ENCODE measurements around the gene ATG10. TPM values are rescaled to one million over a fixed set of nuclear protein-coding genes. Genes with fewer than 3 reads are reported as not detected.

ATG10 gene
- total and polyA plus RNA-seq, 2 of the 13 experiments (the other 11 are each of a cell fraction or from before 2014, with no cell fraction given), result 2.0 to 5.7 TPM

DNA sequence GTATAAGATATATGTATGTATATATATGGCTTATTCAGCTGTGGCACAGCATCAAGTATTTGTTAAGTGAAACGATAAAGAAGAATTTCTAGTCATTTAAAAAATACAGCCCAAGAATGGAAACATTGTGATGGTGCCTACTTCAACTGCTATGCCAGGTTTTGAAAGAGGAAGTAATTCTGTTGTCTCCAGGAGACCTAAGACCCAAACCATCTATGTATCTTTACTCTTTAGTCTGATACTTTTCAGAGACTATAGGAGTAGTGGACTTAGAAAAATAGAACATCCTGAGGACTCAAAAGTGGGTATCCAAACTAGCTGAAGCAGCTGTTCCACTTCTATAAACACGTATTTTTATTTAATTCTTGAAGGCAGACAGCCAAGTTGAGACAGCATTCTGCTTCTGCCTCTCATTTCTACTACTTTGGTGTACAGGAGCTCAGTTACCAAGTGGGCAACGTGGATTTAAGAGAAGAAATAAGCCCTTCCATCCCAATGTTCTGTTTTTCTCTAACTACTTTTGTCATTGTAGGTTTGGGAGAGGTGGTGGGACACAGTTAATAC lies 195.6 kb downstream of the ATG10 start:
- Histone ChIP-seq H4K20me1 (ENCODE audit: insufficient read depth, low read length) (no peaks in the 10 kb centered on the region), H3K4me2 (ENCODE audit: low read depth, low read length) (no peak overlapping the region), H3K36me3 (replicated peaks in 1 of 2; ENCODE audit: control insufficient read depth in 1 of 2, insufficient read depth in 2 of 2, low read length in 2 of 2) (no peaks in the 10 kb centered on the region), H3K9ac (ENCODE audit: insufficient read depth, low read depth, low read length) (no peak overlapping the region), H3K27me3 (ENCODE audit: control insufficient read depth in 1 of 2, insufficient read depth in 2 of 2, low read length in 2 of 2) (no peaks in the 10 kb centered on the region), H3K4me1 (ENCODE audit: insufficient read depth, low read length) (peaks cover 14% of the 10 kb centered on the region), H2AFZ (ENCODE audit: low read length) (no peak overlapping the region), H3K79me2 (ENCODE audit: insufficient read depth, low read length) (no peaks in the 10 kb centered on the region), H3K9me3 (ENCODE audit: low read length) (no peaks in the 10 kb centered on the region), H3K4me3 (replicated peaks in 1 of 3; ENCODE audit: insufficient read depth in 1 of 3, low read depth in 2 of 3, low read length in 3 of 3) (no peak overlapping the region), H3K27ac (ENCODE audit: extremely low read length, insufficient read depth, low read length) (no peak overlapping the region)
- no peak for FAIRE-seq
- ATAC-seq, result no peak
- ChIA-PET CTCF (ENCODE audit: low intra/inter-chr PET ratio, low total read pairs) (no interaction called here), POLR2A (no interaction called here)
- WGBS (ENCODE audit: low lambda C conversion rate), result 32% methylated on average over 3 of the region's 3 CpGs
- BruUV-seq (replicated peaks), result no TSS peak
- intact Hi-C loops (cut with micrococcal nuclease; ENCODE audit: unreplicated experiment), result loop anchor here (2.0 to 10.0 kb wide), 5 partner anchors 143 to 533 kb away; partner anchors contain the start of gene ATG10
- in situ Hi-C loops (cut with HindIII; ENCODE audit: extremely low pct_ligation_motif_present, low pct_unique_long_range_greater_than_20kb), result loop anchor here (10.0 kb wide), 1 partner anchor 743 kb away; no protein-coding TSS in a partner anchor
- TF ChIP-seq ZNF768 (CRISPR knock-in tag; IDR thresholded peaks at IDR 0.05), result no peak
- TF ChIP-seq ZNF251 (CRISPR knock-in tag; IDR thresholded peaks at IDR 0.05), result no peak
- no peak for TF ChIP-seq ZNF350 (CRISPR knock-in tag; IDR thresholded peaks at IDR 0.05; ENCODE audit: borderline replicate concordance, low read depth)
- TF ChIP-seq XRCC5 (optimal IDR thresholded peaks at IDR 0.05; ENCODE audit: low read length), result no peak
- no peak for TF ChIP-seq HOXA9 (CRISPR knock-in tag; IDR thresholded peaks at IDR 0.05; ENCODE audit: borderline replicate concordance)
- no peak for TF ChIP-seq PHF5A (CRISPR knock-in tag; IDR thresholded peaks at IDR 0.05; ENCODE audit: low read depth, unreplicated experiment)
- TF ChIP-seq ZNF382 (CRISPR knock-in tag; IDR thresholded peaks at IDR 0.05; ENCODE audit: borderline replicate concordance), result no peak
- DNase-seq (ENCODE audit: low spot score), result no peak

DNA sequence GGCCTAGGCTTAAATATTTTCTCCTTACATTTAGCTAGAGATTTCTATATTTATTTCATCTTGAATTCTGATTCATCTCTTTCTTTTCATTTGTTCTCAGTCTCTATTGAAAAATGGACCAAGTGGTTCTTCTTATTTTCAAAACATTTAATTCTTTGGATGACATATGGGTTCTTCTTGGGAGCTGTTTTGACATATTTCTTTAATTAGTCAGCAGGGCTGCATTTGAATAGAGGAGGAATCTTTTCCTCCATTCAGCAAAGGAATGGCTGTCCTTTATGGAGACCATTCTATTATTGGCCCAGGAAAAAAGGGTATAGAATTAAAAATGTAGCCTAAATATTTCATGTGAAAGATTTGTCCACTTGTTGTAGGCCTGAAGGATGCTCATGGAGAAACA lies 196.5 kb downstream of the ATG10 start:
- Histone ChIP-seq H3K4me1 (ENCODE audit: insufficient read depth, low read length) (peaks cover 14% of the 10 kb centered on the region), H2AFZ (ENCODE audit: low read length) (no peak overlapping the region), H3K27ac (ENCODE audit: extremely low read length, insufficient read depth, low read length) (no peak overlapping the region), H3K27me3 (ENCODE audit: control insufficient read depth in 1 of 2, insufficient read depth in 2 of 2, low read length in 2 of 2) (no peaks in the 10 kb centered on the region), H4K20me1 (ENCODE audit: insufficient read depth, low read length) (no peaks in the 10 kb centered on the region), H3K79me2 (ENCODE audit: insufficient read depth, low read length) (no peaks in the 10 kb centered on the region), H3K36me3 (replicated peaks in 1 of 2; ENCODE audit: control insufficient read depth in 1 of 2, insufficient read depth in 2 of 2, low read length in 2 of 2) (no peaks in the 10 kb centered on the region), H3K4me2 (ENCODE audit: low read depth, low read length) (no peak overlapping the region), H3K9ac (ENCODE audit: insufficient read depth, low read depth, low read length) (no peak overlapping the region), H3K4me3 (replicated peaks in 1 of 3; ENCODE audit: insufficient read depth in 1 of 3, low read depth in 2 of 3, low read length in 3 of 3) (no peak overlapping the region), H3K9me3 (ENCODE audit: low read length) (no peaks in the 10 kb centered on the region)
- no TSS peak for BruUV-seq (replicated peaks)
- in situ Hi-C loops (cut with HindIII; ENCODE audit: extremely low pct_ligation_motif_present, low pct_unique_long_range_greater_than_20kb), result loop anchor here (10.0 kb wide), 1 partner anchor 743 kb away; no protein-coding TSS in a partner anchor
- POLR2A ChIA-PET, result no interaction called here
- FAIRE-seq (no peak), ATAC-seq (no peak), DNase-seq (ENCODE audit: low spot score) (no peak)
- intact Hi-C loops (cut with micrococcal nuclease; ENCODE audit: unreplicated experiment), result loop anchor here (5.0 to 10.0 kb wide), 3 partner anchors 143 to 533 kb away; no protein-coding TSS in a partner anchor
- CTCF ChIA-PET (ENCODE audit: low intra/inter-chr PET ratio, low total read pairs), result no interaction called here
- no peak for TF ChIP-seq RFXAP (CRISPR knock-in tag; IDR thresholded peaks at IDR 0.05; ENCODE audit: borderline replicate concordance)
- TF ChIP-seq, protein P1, sequence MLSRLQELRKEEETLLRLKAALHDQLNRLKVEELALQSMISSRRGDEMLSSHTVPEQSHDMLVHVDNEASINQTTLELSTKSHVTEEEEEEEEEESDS (CRISPR knock-in tag; IDR thresholded peaks at IDR 0.05; ENCODE audit: borderline replicate concordance), result no peak
- TF ChIP-seq ZBTB42 (CRISPR knock-in tag; IDR thresholded peaks at IDR 0.05), result no peak
- TF ChIP-seq, protein P2, sequence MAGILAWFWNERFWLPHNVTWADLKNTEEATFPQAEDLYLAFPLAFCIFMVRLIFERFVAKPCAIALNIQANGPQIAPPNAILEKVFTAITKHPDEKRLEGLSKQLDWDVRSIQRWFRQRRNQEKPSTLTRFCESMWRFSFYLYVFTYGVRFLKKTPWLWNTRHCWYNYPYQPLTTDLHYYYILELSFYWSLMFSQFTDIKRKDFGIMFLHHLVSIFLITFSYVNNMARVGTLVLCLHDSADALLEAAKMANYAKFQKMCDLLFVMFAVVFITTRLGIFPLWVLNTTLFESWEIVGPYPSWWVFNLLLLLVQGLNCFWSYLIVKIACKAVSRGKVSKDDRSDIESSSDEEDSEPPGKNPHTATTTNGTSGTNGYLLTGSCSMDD (CRISPR knock-in tag; IDR thresholded peaks at IDR 0.05), result no peak
- TF ChIP-seq JUND (CRISPR knock-in tag; IDR thresholded peaks at IDR 0.05), result no peak
- no peak for TF ChIP-seq KDM2A (CRISPR knock-in tag; IDR thresholded peaks at IDR 0.05; ENCODE audit: borderline replicate concordance, low read depth)
- no peak for TF ChIP-seq CBX2 (IDR thresholded peaks at IDR 0.05; ENCODE audit: low read depth, low read length)
- no peak for TF ChIP-seq CBX2 (CRISPR knock-in tag; IDR thresholded peaks at IDR 0.05; ENCODE audit: low read depth)
- TF ChIP-seq, protein P3, sequence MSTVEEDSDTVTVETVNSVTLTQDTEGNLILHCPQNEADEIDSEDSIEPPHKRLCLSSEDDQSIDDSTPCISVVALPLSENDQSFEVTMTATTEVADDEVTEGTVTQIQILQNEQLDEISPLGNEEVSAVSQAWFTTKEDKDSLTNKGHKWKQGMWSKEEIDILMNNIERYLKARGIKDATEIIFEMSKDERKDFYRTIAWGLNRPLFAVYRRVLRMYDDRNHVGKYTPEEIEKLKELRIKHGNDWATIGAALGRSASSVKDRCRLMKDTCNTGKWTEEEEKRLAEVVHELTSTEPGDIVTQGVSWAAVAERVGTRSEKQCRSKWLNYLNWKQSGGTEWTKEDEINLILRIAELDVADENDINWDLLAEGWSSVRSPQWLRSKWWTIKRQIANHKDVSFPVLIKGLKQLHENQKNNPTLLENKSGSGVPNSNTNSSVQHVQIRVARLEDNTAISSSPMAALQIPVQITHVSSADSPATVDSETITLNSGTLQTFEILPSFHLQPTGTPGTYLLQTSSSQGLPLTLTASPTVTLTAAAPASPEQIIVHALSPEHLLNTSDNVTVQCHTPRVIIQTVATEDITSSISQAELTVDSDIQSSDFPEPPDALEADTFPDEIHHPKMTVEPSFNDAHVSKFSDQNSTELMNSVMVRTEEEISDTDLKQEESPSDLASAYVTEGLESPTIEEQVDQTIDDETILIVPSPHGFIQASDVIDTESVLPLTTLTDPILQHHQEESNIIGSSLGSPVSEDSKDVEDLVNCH (CRISPR knock-in tag; IDR thresholded peaks at IDR 0.05), result no peak
- TF ChIP-seq ATM (IDR thresholded peaks at IDR 0.05; ENCODE audit: borderline replicate concordance), result no peak
